ENCODE data around the gene PLA2G15. TPM values are rescaled to one million over a fixed set of nuclear protein-coding genes. Genes with fewer than 3 reads are reported as not detected.
A peak's percentile ranks its signal among the peaks of the same experiment; 100 is the strongest.

Gene PLA2G15
- total and polyA plus RNA-seq, 2 of the 13 experiments (the other 11 are each of a cell fraction or from before 2014, with no cell fraction given) = 14.4 to 23.7 TPM

DNA sequence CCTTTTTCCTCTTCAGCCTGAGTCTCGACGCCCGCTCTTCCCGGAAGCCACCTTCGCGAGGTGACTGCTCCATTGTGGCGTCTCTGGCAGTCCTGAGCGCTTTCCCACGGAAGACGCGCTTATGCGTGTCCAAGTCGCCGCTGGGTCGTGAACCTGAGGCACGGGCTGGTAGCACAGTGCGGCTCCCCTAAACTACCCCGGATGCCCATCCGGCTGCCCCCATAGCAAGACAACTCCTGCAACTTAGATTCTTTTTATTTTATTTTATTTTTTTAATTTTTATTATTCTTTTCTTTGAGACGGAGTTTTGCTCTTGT is 7.2 kb upstream of the PLA2G15 start (continued):
- TF ChIP-seq, protein P1, sequence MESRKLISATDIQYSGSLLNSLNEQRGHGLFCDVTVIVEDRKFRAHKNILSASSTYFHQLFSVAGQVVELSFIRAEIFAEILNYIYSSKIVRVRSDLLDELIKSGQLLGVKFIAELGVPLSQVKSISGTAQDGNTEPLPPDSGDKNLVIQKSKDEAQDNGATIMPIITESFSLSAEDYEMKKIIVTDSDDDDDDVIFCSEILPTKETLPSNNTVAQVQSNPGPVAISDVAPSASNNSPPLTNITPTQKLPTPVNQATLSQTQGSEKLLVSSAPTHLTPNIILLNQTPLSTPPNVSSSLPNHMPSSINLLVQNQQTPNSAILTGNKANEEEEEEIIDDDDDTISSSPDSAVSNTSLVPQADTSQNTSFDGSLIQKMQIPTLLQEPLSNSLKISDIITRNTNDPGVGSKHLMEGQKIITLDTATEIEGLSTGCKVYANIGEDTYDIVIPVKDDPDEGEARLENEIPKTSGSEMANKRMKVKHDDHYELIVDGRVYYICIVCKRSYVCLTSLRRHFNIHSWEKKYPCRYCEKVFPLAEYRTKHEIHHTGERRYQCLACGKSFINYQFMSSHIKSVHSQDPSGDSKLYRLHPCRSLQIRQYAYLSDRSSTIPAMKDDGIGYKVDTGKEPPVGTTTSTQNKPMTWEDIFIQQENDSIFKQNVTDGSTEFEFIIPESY (CRISPR knock-in tag; IDR thresholded peaks at IDR 0.05) = peak; percentile 58
- no peak for TF ChIP-seq HHEX (CRISPR knock-in tag; IDR thresholded peaks at IDR 0.05)
- no peak for TF ChIP-seq HOXA7 (CRISPR knock-in tag; IDR thresholded peaks at IDR 0.05)
- TF ChIP-seq ZNF136 (CRISPR knock-in tag; IDR thresholded peaks at IDR 0.05; ENCODE audit: low read depth) = no peak
- no peak for TF ChIP-seq ATRX (CRISPR knock-in tag; IDR thresholded peaks at IDR 0.05; ENCODE audit: borderline replicate concordance)
- 0 out of 2 replicates have a peak, but pooled peaks have one; percentile 38 for TF ChIP-seq SMAD9 (CRISPR knock-in tag; IDR thresholded peaks at IDR 0.05)
- no peak for TF ChIP-seq ZFP36 (IDR thresholded peaks at IDR 0.05; ENCODE audit: borderline replicate concordance, low read depth, low read length, partially characterized antibody)
- no peak for TF ChIP-seq ZNF720 (CRISPR knock-in tag; IDR thresholded peaks at IDR 0.05)
- no peak for TF ChIP-seq TCF7L2 (IDR thresholded peaks at IDR 0.05; ENCODE audit: low read depth, low read length)
- TF ChIP-seq, protein P2, sequence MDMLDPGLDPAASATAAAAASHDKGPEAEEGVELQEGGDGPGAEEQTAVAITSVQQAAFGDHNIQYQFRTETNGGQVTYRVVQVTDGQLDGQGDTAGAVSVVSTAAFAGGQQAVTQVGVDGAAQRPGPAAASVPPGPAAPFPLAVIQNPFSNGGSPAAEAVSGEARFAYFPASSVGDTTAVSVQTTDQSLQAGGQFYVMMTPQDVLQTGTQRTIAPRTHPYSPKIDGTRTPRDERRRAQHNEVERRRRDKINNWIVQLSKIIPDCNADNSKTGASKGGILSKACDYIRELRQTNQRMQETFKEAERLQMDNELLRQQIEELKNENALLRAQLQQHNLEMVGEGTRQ (IDR thresholded peaks at IDR 0.05; ENCODE audit: low read depth, low read length) = no peak
- TF ChIP-seq, protein P2 (CRISPR knock-in tag; IDR thresholded peaks at IDR 0.05; ENCODE audit: borderline replicate concordance) = no peak; the same call in 1 of the 2 replicates
- TF ChIP-seq CAMTA2 (CRISPR knock-in tag; IDR thresholded peaks at IDR 0.05; ENCODE audit: borderline replicate concordance) = 0 out of 2 replicates have a peak, but pooled peaks have one; percentile 63
- TF ChIP-seq, protein P3, sequence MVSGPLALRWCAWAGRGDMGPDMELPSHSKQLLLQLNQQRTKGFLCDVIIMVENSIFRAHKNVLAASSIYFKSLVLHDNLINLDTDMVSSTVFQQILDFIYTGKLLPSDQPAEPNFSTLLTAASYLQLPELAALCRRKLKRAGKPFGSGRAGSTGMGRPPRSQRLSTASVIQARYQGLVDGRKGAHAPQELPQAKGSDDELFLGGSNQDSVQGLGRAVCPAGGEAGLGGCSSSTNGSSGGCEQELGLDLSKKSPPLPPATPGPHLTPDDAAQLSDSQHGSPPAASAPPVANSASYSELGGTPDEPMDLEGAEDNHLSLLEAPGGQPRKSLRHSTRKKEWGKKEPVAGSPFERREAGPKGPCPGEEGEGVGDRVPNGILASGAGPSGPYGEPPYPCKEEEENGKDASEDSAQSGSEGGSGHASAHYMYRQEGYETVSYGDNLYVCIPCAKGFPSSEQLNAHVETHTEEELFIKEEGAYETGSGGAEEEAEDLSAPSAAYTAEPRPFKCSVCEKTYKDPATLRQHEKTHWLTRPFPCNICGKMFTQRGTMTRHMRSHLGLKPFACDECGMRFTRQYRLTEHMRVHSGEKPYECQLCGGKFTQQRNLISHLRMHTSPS (CRISPR knock-in tag; IDR thresholded peaks at IDR 0.05; ENCODE audit: low read depth) = 0 out of 2 replicates have a peak, but pooled peaks have one; percentile 8
- no peak for TF ChIP-seq ZNF274 (CRISPR knock-in tag; IDR thresholded peaks at IDR 0.05)
- TF ChIP-seq, protein P4, sequence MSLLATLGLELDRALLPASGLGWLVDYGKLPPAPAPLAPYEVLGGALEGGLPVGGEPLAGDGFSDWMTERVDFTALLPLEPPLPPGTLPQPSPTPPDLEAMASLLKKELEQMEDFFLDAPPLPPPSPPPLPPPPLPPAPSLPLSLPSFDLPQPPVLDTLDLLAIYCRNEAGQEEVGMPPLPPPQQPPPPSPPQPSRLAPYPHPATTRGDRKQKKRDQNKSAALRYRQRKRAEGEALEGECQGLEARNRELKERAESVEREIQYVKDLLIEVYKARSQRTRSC (CRISPR knock-in tag; IDR thresholded peaks at IDR 0.05; ENCODE audit: low read depth) = no peak
- TF ChIP-seq GZF1 (CRISPR knock-in tag; IDR thresholded peaks at IDR 0.05) = no peak
- TF ChIP-seq, protein P5, sequence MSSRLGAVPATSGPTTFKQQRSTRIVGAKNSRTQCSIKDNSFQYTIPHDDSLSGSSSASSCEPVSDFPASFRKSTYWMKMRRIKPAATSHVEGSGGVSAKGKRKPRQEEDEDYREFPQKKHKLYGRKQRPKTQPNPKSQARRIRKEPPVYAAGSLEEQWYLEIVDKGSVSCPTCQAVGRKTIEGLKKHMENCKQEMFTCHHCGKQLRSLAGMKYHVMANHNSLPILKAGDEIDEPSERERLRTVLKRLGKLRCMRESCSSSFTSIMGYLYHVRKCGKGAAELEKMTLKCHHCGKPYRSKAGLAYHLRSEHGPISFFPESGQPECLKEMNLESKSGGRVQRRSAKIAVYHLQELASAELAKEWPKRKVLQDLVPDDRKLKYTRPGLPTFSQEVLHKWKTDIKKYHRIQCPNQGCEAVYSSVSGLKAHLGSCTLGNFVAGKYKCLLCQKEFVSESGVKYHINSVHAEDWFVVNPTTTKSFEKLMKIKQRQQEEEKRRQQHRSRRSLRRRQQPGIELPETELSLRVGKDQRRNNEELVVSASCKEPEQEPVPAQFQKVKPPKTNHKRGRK (CRISPR knock-in tag; IDR thresholded peaks at IDR 0.05) = no peak
- no peak for TF ChIP-seq DPF2 (CRISPR knock-in tag; IDR thresholded peaks at IDR 0.05; ENCODE audit: borderline replicate concordance, low read depth)
- TF ChIP-seq GFI1 (CRISPR knock-in tag; IDR thresholded peaks at IDR 0.05; ENCODE audit: borderline replicate concordance) = no peak
- TF ChIP-seq, protein P6, sequence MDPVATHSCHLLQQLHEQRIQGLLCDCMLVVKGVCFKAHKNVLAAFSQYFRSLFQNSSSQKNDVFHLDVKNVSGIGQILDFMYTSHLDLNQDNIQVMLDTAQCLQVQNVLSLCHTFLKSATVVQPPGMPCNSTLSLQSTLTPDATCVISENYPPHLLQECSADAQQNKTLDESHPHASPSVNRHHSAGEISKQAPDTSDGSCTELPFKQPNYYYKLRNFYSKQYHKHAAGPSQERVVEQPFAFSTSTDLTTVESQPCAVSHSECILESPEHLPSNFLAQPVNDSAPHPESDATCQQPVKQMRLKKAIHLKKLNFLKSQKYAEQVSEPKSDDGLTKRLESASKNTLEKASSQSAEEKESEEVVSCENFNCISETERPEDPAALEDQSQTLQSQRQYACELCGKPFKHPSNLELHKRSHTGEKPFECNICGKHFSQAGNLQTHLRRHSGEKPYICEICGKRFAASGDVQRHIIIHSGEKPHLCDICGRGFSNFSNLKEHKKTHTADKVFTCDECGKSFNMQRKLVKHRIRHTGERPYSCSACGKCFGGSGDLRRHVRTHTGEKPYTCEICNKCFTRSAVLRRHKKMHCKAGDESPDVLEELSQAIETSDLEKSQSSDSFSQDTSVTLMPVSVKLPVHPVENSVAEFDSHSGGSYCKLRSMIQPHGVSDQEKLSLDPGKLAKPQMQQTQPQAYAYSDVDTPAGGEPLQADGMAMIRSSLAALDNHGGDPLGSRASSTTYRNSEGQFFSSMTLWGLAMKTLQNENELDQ (CRISPR knock-in tag; IDR thresholded peaks at IDR 0.05; ENCODE audit: borderline replicate concordance) = no peak

Measured in HepG2 (cell line).